Measurements from ENCODE around the gene ARFIP2.

The ARFIP2 gene

DNA sequence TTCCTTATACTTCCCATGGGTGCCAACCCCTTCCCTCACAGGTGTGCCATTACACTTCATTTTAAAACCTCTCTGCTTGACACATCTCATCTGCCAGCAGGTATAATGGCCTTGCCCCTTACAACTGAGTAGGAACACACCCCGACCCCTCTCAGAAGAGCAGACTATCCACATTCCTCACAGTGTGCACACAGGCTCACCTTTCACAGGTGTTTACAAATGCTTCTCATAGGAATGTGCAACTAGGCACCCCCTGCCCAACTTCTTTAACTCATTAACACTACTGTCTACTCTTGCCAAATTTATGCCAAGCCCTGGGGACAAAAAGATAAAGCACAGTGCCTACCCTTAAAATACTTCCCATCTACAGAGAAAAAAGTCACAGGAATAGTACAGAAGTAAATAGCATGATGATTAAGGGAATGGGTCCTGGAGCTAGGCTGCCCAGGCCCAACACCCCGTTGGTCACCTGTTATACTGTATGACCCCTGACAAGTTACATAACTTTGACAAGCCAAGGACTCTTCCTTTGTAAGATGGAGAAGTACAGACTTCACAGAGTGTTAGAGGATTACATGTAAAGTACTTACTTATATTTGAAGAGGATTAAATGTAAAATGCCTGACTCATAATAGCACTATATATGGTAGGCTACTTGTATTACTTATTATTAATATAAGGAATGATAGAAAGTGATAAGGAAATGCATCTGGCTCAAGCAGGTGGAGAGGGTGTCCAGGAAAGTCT, 22.6 kb downstream of the ARFIP2 start:
- TF ChIP-seq, protein P1, sequence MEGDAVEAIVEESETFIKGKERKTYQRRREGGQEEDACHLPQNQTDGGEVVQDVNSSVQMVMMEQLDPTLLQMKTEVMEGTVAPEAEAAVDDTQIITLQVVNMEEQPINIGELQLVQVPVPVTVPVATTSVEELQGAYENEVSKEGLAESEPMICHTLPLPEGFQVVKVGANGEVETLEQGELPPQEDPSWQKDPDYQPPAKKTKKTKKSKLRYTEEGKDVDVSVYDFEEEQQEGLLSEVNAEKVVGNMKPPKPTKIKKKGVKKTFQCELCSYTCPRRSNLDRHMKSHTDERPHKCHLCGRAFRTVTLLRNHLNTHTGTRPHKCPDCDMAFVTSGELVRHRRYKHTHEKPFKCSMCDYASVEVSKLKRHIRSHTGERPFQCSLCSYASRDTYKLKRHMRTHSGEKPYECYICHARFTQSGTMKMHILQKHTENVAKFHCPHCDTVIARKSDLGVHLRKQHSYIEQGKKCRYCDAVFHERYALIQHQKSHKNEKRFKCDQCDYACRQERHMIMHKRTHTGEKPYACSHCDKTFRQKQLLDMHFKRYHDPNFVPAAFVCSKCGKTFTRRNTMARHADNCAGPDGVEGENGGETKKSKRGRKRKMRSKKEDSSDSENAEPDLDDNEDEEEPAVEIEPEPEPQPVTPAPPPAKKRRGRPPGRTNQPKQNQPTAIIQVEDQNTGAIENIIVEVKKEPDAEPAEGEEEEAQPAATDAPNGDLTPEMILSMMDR (IDR thresholded peaks at IDR 0.05; ENCODE audit: insufficient read depth, low read length, poor library complexity, severe bottlenecking) = no peak
- H3K36me3 ChIP-seq (ENCODE audit: control insufficient read depth, insufficient read depth, low read length) = no peaks in the 10 kb centered on the region; the same call in 1 of the 2 replicates

DNA sequence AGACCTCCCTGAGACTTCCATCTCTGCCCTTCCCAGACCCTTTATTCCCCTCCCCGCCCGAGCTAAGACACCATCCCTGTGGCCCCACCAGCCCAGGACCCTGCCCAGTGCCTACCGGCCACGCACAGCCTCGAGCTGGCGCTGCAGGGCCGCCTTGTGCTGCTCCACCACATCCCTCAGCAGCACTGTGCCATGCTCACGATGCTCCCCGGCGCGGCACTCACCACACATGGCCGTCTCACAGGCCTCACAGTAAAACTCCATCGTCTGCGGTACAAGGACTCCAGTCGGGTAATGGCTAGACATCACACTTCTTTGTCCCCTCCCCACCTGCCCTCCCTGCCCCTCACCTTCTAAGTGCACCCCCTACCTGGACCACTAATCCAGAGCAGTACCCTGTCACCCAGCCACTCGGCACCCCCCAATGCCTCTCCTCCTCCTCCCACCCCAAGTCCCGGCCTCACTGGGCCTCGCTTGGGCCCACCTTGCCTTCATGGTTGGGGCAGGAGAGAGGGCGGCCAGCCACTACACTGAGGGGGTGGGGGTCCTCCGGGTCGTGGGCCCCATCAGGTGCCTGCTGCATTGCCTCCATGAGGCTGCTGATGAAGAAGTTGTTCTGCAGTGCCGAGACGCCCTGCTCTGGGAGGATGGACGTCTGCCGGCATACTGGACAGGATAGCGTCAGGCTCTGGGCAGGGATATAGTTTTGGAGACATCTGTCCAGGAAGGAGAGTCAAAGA, 23.4 kb downstream of the ARFIP2 start:
- Histone ChIP-seq H3K36me3 (ENCODE audit: control insufficient read depth, insufficient read depth, low read length) (no peaks in the 10 kb centered on the region; the same call in 1 of the 2 replicates), H3K4me3 (replicated peaks; ENCODE audit: low read depth, low read length) (no peak overlapping the region), H3K27me3 (replicated peaks; ENCODE audit: control insufficient read depth, insufficient read depth, low read length) (no peaks in the 10 kb centered on the region)
- no peak for DNase-seq (ENCODE audit: extremely low read depth, insufficient read length)
- TF ChIP-seq, protein P1 (IDR thresholded peaks at IDR 0.05; ENCODE audit: insufficient read depth, low read length, poor library complexity, severe bottlenecking) = no peak

More for the DNA sequence above, 22.6 kb downstream of the ARFIP2 start:
- Histone ChIP-seq H3K27me3 (replicated peaks; ENCODE audit: control insufficient read depth, insufficient read depth, low read length) (no peaks in the 10 kb centered on the region), H3K4me3 (replicated peaks; ENCODE audit: low read depth, low read length) (no peak overlapping the region)
- no peak for DNase-seq (ENCODE audit: extremely low read depth, insufficient read length)

DNA sequence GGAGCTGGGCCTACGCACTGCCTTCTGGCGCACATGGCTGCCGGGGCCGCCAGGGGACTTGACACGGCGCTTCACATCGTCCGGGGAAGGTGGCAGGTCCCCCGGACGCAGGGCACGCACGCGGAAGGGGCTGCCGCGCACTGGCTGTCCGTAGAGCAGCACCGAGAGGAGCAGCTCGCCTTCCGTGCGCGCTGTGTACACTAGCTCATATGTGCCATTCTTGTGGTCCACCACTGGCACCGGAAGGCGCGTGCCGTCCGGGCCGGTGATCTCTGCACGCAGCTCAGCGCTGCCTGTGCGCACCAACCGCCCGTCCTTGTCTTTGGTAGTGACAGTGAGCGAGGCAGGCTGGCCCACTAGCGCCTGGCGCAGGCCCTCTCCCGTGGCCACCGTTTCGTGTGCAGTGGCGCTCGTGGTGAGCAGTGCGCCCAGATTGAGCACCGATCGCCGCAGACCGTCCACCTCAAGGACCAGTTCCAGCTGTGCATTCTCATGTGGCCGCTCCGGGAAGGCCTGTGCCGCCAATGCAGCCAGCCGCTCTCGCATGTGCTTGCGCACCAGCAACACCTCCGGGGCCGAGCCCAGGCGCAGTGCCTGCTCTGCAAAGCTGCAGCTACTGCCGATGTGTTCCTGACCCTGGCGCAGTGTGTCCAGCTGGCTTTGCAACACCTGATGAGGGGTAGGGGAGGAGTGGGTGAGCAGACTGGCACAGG, 24.6 kb downstream of the ARFIP2 start:
- Histone ChIP-seq H3K36me3 (ENCODE audit: control insufficient read depth, insufficient read depth, low read length) (no peaks in the 10 kb centered on the region; the same call in 1 of the 2 replicates), H3K4me3 (replicated peaks; ENCODE audit: low read depth, low read length) (no peak overlapping the region), H3K27me3 (replicated peaks; ENCODE audit: control insufficient read depth, insufficient read depth, low read length) (no peaks in the 10 kb centered on the region)
- no peak for DNase-seq (ENCODE audit: extremely low read depth, insufficient read length)
- TF ChIP-seq, protein P1 (IDR thresholded peaks at IDR 0.05; ENCODE audit: insufficient read depth, low read length, poor library complexity, severe bottlenecking) = no peak

DNA sequence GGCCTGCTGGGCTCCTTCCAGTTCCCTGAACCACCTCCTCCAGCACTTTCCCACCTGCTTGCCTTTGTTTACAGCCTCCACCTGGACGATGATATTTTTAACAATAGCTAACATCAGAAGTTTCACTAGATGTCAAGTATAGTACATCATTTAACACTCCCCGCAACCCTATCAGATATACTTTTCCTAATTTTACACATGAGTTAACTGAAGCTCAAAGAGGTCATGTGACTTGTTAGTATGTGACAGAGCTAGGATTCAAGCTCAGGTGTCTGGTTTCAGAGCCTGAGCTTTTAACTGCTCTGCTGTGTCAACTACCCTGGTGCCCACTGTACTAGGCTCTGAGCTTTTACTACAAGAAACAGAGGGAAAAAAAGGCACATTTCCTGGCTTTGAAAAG, 26.1 kb downstream of the ARFIP2 start:
- no peaks in the 10 kb centered on the region for H3K27me3 ChIP-seq (replicated peaks; ENCODE audit: control insufficient read depth, insufficient read depth, low read length)
- no peak overlapping the region for H3K4me3 ChIP-seq (replicated peaks; ENCODE audit: low read depth, low read length)
- DNase-seq (ENCODE audit: extremely low read depth, insufficient read length) = no peak
- TF ChIP-seq, protein P1 (IDR thresholded peaks at IDR 0.05; ENCODE audit: insufficient read depth, low read length, poor library complexity, severe bottlenecking) = no peak
- H3K36me3 ChIP-seq (ENCODE audit: control insufficient read depth, insufficient read depth, low read length) = no peaks in the 10 kb centered on the region; the same call in 1 of the 2 replicates

DNA sequence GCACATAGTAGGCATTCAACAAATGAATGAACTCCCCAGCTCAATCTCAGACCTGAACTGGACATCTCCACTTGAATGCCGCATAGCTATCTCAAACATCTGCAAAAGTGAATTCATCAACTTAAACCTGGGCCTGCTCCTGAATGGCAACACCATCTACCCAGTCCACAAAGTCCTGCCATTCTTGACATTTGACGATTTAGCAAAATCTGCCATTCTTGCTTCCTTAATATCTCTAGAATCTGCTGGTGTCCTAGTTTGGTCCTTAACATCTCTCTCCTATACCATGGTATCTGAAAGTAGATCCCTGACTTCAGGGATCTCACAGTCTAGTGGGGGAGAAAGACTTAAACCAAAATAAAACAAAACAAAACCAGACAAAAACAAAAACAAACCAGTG, 28.0 kb downstream of the ARFIP2 start:
- H3K36me3 ChIP-seq (ENCODE audit: control insufficient read depth, insufficient read depth, low read length) = no peaks in the 10 kb centered on the region; the same call in 1 of the 2 replicates

More for the DNA sequence above, 28.0 kb downstream of the ARFIP2 start:
- no peak for DNase-seq (ENCODE audit: extremely low read depth, insufficient read length)
- no peak overlapping the region for H3K4me3 ChIP-seq (replicated peaks; ENCODE audit: low read depth, low read length)
- TF ChIP-seq, protein P1 (IDR thresholded peaks at IDR 0.05; ENCODE audit: insufficient read depth, low read length, poor library complexity, severe bottlenecking) = no peak
- H3K27me3 ChIP-seq (replicated peaks; ENCODE audit: control insufficient read depth, insufficient read depth, low read length) = no peaks in the 10 kb centered on the region
